Measurements from ENCODE around the gene SGF29. TPM values are rescaled to one million over a fixed set of nuclear protein-coding genes. Genes with fewer than 3 reads are reported as not detected.
"Not testable (repeated sequence)": the region's sequence is repeated elsewhere in the genome, so short reads cannot be mapped to it uniquely, and the experiment has no call there.

Gene SGF29
- polyA plus RNA-seq, 3 donors: 18.4 to 21.1 (median 20.2) TPM

- not testable (repeated sequence) for DNase-seq (ENCODE audit: low read depth in 3 of 3, low spot score in 2 of 3)
Observed at GRCh38 chr16:28608867-28609596, 55.3 kb downstream of the SGF29 start.

GRCh38 chr16:28609631-28610594, 56.2 kb downstream of the SGF29 start, which contains the start of gene SULT1A1:
Gene SULT1A1, minus strand, starts transcription at chr16:28610044. Its CDS starts 1,189 bp downstream, at chr16:28608855.
- no peak for DNase-seq (ENCODE audit: low read depth in 3 of 3, low spot score in 2 of 3)

- no peak for DNase-seq (ENCODE audit: low read depth in 3 of 3, low spot score in 2 of 3)
Observed at GRCh38 chr16:28610595-28611191, 57.0 kb downstream of the SGF29 start.

GRCh38 chr16:28612359-28613280, 58.9 kb downstream of the SGF29 start:
- not testable (repeated sequence) for DNase-seq (ENCODE audit: low read depth in 3 of 3, low spot score in 2 of 3)

GRCh38 chr16:28613912-28614311, 60.2 kb downstream of the SGF29 start:
- not testable (repeated sequence) for DNase-seq (ENCODE audit: low read depth in 3 of 3, low spot score in 2 of 3)

GRCh38 chr16:28614561-28614960, 60.8 kb downstream of the SGF29 start:
- DNase-seq (ENCODE audit: low read depth in 3 of 3, low spot score in 2 of 3): not testable (repeated sequence)

- DNase-seq (ENCODE audit: low read depth in 3 of 3, low spot score in 2 of 3): not testable (repeated sequence)
Observed at GRCh38 chr16:28615486-28616223, 61.9 kb downstream of the SGF29 start.

GRCh38 chr16:28616224-28616577, 62.5 kb downstream of the SGF29 start:
- DNase-seq (ENCODE audit: low read depth in 3 of 3, low spot score in 2 of 3): not testable (repeated sequence)

GRCh38 chr16:28616636-28617035, 62.9 kb downstream of the SGF29 start:
- no peak for DNase-seq (ENCODE audit: low read depth in 3 of 3, low spot score in 2 of 3)

- DNase-seq (ENCODE audit: low read depth in 3 of 3, low spot score in 2 of 3): no peak
Observed at GRCh38 chr16:28617874-28618273, 64.2 kb downstream of the SGF29 start.

GRCh38 chr16:28620316-28620715, 66.6 kb downstream of the SGF29 start:
- DNase-seq (ENCODE audit: low read depth in 3 of 3, low spot score in 2 of 3): not testable (repeated sequence)

- no peak for DNase-seq (ENCODE audit: low read depth in 3 of 3, low spot score in 2 of 3)
Observed at GRCh38 chr16:28621481-28622155, 67.9 kb downstream of the SGF29 start.

- DNase-seq (ENCODE audit: low read depth in 3 of 3, low spot score in 2 of 3): not testable (repeated sequence)
Observed at GRCh38 chr16:28622532-28623171, 68.9 kb downstream of the SGF29 start.

GRCh38 chr16:28623172-28623711, 69.5 kb downstream of the SGF29 start:
- DNase-seq (ENCODE audit: low read depth in 3 of 3, low spot score in 2 of 3): no peak

- not testable (repeated sequence) for DNase-seq (ENCODE audit: low read depth in 3 of 3, low spot score in 2 of 3)
Observed at GRCh38 chr16:28630905-28631304, 77.2 kb downstream of the SGF29 start.

- DNase-seq (ENCODE audit: low read depth in 3 of 3, low spot score in 2 of 3): not testable (repeated sequence)
Observed at GRCh38 chr16:28636093-28636823, 82.5 kb downstream of the SGF29 start.

- not testable (repeated sequence) for DNase-seq (ENCODE audit: low read depth in 3 of 3, low spot score in 2 of 3)
Observed at GRCh38 chr16:28637765-28638164, 84.0 kb downstream of the SGF29 start, which contains the start of gene NPIPB8. Gene NPIPB8, plus strand, starts transcription at chr16:28638065. Its CDS starts 296 bp downstream, at chr16:28638361.
